DND-41 (cell line): Measurements from ENCODE around the gene CCR6.

Source experiments
- CTCF ChIP-seq: IDR thresholded peaks from 2 replicates; pipeline ENCODE4 v1.5.1; 2012; ENCODE audit warnings: borderline replicate concordance, low read length, moderate library complexity, mild to moderate bottlenecking; ENCODE audit not compliant: poor library complexity, severe bottlenecking; ENCODE audit errors: extremely low read depth
- EZH2 ChIP-seq: IDR thresholded peaks from 3 replicates; pipeline ENCODE4 v1.6.1; 2012; ENCODE audit warnings: borderline replicate concordance, low read depth, mild to moderate bottlenecking, moderate library complexity, low read length, inconsistent platforms; ENCODE audit not compliant: severe bottlenecking

DNA sequence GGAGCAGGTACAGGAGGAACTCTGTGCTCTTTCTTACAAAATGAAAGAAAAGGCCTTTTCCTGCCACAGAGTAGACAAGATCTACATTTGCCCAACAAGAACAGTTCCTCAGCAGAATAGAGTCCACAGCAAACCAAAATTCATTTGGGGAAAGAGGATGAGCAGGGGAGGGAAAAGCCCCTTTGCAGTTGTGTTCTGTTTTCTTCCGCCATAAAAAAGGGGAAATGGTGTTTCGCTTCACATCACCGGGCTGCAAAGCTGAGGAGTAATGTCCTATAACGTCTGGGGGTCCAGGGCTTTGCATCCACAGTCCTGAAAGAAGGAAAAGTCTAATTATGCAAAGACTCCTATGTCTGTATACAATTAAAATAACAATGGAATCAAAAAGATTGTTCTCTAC lies 35.0 kb downstream of the CCR6 start, which contains the start of gene GPR31:
- TF ChIP-seq CTCF (no peak), EZH2 (no peak)
